HG02938 (cell line): ENCODE measurements around the gene INPP5F.
"Not testable (repeated sequence)": the region's sequence is repeated elsewhere in the genome, so short reads cannot be mapped to it uniquely, and the experiment has no call there.

Experiments
- ATAC-seq: cut with Tn5 transposase; IDR thresholded peaks from one replicate; pipeline ENCODE4 v1.9.1; 2021; ENCODE audit warnings: mild to moderate bottlenecking, moderate library complexity; ENCODE audit not compliant: unreplicated experiment

Gene INPP5F

GRCh38 chr10:119706521-119707278 lies 19.1 kb upstream of the INPP5F start:
- ATAC-seq = no peak

- ATAC-seq = not testable (repeated sequence)
Measured at GRCh38 chr10:119707331-119707730, 18.5 kb upstream of the INPP5F start.

GRCh38 chr10:119710935-119711334 lies 14.9 kb upstream of the INPP5F start:
- not testable (repeated sequence) for ATAC-seq

DNA sequence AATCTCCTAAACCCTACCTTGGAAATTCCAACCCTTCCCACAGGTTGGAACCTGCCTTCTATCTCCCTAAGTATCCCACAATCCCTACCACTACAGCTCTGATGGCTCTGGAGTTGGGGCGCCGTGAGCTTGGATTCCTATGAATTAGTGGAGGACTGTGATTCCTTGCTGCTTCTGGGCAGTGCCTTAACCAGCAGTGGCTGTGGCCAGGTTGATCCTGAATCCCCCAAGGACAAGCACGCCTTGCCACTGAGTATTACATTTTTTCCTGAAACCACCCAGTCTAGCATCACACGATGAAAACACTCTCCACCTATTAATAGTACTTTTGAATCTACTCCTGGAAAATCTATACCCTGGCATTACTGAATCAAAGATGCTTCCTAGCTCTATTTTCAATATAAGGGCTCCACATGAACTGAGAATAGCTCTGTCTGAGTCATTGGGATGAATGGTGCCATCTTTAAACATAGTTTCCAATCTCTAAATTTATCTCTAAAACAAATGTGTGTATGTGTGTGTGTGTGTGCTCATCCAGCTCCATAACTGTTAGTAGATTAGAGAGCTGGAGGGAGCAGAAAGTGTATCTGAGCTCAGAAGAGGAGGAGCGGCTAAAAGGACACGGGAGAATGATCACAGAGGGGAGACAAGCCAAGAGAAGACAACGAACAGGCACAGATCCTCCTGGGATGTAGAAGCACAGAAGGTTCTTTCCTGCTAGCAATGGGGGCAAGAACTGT lies 11.9 kb upstream of the INPP5F start:
- ATAC-seq = no peak

DNA sequence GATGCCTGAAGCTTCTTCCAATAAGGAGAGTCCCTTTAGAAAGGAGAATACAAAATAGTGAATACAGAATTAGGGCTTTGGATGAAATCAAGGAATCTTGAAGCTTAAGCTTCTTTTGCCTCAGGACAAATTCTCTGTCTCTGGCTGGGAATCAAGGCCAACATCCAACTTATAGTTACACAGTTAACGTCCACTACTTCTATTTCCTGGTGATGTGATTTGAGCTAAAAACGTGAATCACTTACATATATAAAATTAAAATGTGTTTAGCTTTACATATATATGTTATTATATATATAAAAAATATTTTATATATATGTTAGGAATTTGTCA lies 11.4 kb upstream of the INPP5F start:
- ATAC-seq = no peak

- ATAC-seq = no peak
Measured at GRCh38 chr10:119715628-119716505, 10.0 kb upstream of the INPP5F start.

DNA sequence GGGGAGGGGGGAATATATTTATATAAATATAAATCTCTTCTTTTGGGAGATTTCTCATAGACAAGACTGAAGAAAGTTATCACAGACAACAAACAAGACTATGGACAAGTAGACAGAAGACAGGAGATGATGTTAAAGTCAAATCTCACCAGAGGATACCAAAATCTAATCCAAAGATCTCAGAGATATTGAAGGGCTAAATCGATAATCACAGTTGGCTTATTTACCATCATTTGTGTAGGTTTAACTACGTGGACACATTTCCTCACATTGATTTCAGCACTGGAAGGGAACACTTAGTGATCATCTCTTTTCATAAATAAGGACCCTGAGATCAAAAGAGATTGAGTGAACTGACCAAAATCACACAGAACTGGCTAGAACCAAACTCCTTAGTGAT lies 2.7 kb upstream of the INPP5F start:
- ATAC-seq = no peak

DNA sequence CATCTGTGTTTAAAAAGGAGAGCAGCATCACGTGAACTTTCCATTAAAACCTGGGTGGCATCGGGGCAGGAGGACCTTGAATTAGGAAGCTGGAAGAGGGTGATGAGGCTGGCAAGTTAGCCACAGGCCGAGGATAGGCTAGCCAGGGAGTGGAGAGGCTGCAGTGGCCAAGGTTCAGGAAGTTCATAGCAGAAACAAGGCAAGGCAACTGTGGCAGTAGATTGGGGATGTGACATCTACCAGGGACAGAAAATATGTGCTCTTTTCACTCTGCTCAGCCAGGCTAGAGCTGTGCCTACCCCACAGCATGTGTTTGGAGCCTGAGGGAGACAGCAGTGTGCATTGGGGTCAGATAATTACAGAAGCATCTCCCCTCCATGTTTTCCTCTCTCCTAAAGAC lies 2.2 kb upstream of the INPP5F start:
- ATAC-seq = no peak

- peak; percentile 19 for ATAC-seq
Measured at GRCh38 chr10:119724593-119725516, 995 bp upstream of the INPP5F start.

- ATAC-seq = no peak
Measured at GRCh38 chr10:119725517-119725827, 378 bp upstream of the INPP5F start.

- no peak for ATAC-seq
Measured at GRCh38 chr10:119726676-119727261, 919 bp downstream of the INPP5F start.

GRCh38 chr10:119728172-119728800 lies 2.4 kb downstream of the INPP5F start:
- ATAC-seq = no peak

- ATAC-seq = no peak
Measured at GRCh38 chr10:119734396-119735332, 8.8 kb downstream of the INPP5F start.

DNA sequence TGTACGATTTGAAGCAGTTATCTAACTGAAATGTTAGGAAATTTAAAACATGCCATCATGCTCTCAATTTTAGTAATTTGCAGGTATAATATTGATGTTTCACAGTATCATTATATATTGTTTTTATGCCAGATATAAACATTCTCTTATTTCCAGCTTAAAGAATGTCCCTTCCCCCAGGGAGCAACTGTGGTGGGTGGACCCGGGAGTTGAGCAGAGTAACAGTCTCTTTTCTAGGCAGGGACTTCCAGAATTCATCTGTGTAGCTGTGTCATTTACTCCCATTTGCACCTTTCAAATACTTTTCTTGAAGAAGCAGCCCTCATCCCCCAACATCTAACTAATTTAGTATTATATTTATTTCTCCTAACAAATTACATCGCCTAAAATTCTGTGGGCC lies 9.6 kb downstream of the INPP5F start:
- no peak for ATAC-seq

DNA sequence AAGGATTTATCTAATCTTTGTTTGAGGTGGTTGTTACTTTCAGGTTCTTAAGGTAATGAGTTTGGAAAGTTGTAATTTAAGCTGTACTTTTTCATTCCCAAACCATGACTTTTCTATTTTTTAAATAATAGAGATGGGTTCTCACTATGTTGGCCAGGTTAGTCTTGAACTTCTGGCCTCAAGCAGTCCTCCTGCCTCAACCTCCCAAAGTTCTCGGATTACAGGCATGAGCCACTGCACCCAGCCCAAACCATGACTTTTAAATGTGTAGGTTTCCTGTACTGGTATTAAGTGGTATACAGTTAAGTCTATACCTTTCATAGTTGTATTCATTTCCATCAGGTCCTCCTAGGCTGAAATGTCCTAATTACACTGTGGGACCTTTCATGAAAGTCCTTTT lies 10.4 kb downstream of the INPP5F start:
- ATAC-seq = no peak

- ATAC-seq = no peak
Measured at GRCh38 chr10:119737039-119737663, 11.3 kb downstream of the INPP5F start.

DNA sequence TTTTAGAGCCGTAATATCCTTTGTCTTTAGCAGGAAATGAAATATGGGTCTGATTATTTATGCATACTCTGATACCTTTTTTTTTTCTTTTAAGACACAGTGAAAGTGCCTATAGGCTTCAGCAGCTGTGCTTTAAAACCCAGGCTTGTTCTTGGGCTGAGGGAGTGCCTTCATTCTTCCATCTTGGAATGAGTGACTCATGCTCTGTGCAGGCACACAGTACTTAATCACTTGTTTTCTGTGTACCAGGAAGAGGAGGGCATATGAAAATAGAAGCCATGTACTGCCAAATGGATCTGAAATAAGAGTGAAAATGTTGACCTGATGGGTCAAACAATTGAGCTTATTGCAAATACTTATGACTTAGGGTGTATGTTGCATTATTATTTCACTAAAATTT lies 12.0 kb downstream of the INPP5F start:
- ATAC-seq = no peak

DNA sequence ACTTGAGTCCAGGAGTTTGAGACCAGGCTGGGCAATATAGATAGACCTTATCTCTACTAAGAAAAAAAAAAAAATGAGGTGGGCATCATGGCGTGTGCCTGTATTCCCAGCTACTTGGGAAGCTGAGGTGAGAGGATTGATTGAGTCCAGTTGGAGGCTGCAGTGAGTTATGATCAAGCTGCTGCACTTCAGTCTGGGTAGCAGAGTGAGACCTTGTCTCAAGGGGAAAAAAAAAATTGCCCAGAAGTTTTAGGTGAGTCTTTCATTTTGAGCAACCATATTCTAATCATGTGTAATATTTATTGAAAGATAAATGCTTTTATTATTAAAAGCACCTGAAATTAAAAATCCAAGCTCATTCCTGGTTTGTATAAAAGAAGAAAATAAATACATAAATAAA lies 13.1 kb downstream of the INPP5F start:
- no peak for ATAC-seq
